Non-pigmented ciliary epithelial cell (primary cell): ENCODE results near the gene ST7.
"Not testable (repeated sequence)": the region's sequence is repeated elsewhere in the genome, so short reads cannot be mapped to it uniquely, and the experiment has no call there.

Source experiments
- DNase-seq: peaks from one replicate; pipeline ENCODE4 v3.0.0-alpha.2; 2010; ENCODE audit warnings: low read depth

ST7 gene

GRCh38 chr7:116953372-116953905 is at the start of gene ST7:
TSS of gene ST7 (plus strand) at chr7:116953501. CDS start at chr7:116953541, 40 bp downstream.
- no peak for DNase-seq

GRCh38 chr7:116906391-116906790 is 46.9 kb upstream of the ST7 start:
- no peak for DNase-seq

- no peak for DNase-seq
These were observed 42.9 kb upstream of the ST7 start for GRCh38 chr7:116910383-116910782.

GRCh38 chr7:116911801-116912200 is 41.5 kb upstream of the ST7 start:
- DNase-seq = peak; percentile 11

GRCh38 chr7:116912269-116912909 is 40.9 kb upstream of the ST7 start:
- no peak for DNase-seq

GRCh38 chr7:116918704-116919103 is 34.6 kb upstream of the ST7 start:
- peak; percentile 5 for DNase-seq

GRCh38 chr7:116920359-116920758 is 32.9 kb upstream of the ST7 start:
- no peak for DNase-seq

- DNase-seq = no peak
These were observed 30.8 kb upstream of the ST7 start for GRCh38 chr7:116922545-116922944.

GRCh38 chr7:116924741-116925140 is 28.6 kb upstream of the ST7 start:
- peak; percentile 18 for DNase-seq

GRCh38 chr7:116929021-116929420 is 24.3 kb upstream of the ST7 start:
- no peak for DNase-seq

- no peak for DNase-seq
These were observed 23.1 kb upstream of the ST7 start for GRCh38 chr7:116929914-116930913.

GRCh38 chr7:116932566-116932965 is 20.7 kb upstream of the ST7 start:
- DNase-seq = no peak

GRCh38 chr7:116933465-116933864 is 19.8 kb upstream of the ST7 start:
- DNase-seq = no peak

- DNase-seq = no peak
These were observed 18.7 kb upstream of the ST7 start for GRCh38 chr7:116934580-116934979.

- DNase-seq = not testable (repeated sequence)
These were observed 16.5 kb upstream of the ST7 start for GRCh38 chr7:116936844-116937243.

- no peak for DNase-seq
These were observed 14.6 kb upstream of the ST7 start for GRCh38 chr7:116938678-116939077.

GRCh38 chr7:116940689-116941370 is 12.5 kb upstream of the ST7 start:
- no peak for DNase-seq

GRCh38 chr7:116942504-116942903 is 10.8 kb upstream of the ST7 start:
- DNase-seq = no peak

GRCh38 chr7:116948934-116949333 is 4.4 kb upstream of the ST7 start:
- DNase-seq = no peak

- DNase-seq = no peak
These were observed 3.1 kb upstream of the ST7 start for GRCh38 chr7:116949941-116950801.

- no peak for DNase-seq
These were observed 2.4 kb upstream of the ST7 start for GRCh38 chr7:116950889-116951351.
